NOMO-1 treated with dmso at 0.1 percent for 144 hours (cell line): ENCODE results near the gene CHST13.
"Not testable (repeated sequence)": the region's sequence is repeated elsewhere in the genome, so short reads cannot be mapped to it uniquely, and the experiment has no call there.

ENCODE experiments used
- DNase-seq: peaks from one replicate; lab custom pipeline; 2025; ENCODE audit not compliant: unreplicated experiment; lab: John Stamatoyannopoulos, UW

CHST13 gene

GRCh38 chr3:126581569-126581968, 57.6 kb downstream of the CHST13 start:
- no peak for DNase-seq

DNA sequence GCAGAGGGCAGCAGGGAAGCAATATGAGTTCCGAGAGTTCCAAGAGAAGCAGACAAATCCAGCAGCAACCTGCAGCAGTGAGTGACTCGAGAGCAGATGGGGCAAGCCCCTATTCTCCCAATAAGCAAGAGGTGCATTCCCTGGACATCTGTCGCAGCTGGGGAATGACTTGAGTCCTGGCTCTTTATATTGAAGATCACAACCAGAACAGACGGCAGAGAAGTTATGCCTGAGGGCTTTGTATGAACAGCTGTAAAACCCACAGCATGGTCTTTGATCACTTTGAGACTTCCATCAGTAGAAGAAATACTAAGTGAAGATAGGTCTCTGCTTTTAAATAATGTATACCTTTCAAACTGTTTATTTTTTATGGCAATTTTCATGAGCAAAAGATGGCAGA, 58.4 kb downstream of the CHST13 start:
- no peak for DNase-seq

DNA sequence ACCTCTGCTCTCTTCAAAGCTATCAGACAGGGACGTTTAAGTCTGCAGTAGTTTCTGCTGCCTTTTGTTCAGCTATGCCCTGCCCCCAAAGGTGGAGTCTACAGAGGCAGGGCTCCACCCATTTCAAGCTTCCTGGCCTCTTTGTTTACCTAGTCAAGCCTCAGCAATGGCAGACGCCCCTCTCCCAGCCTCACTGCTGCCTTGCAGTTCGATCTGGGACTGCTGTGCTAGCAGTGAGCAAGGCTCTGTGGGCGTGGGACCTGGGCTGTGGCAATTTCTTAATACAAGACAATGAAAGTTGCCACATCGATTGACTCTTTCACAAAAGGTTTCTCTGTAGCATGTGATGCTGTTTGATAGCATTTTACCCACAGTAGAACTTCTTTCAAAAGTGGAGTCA, 67.6 kb downstream of the CHST13 start:
- DNase-seq, result not testable (repeated sequence)
